ENCODE measurements around the gene FAM135A. TPM values are rescaled to one million over a fixed set of nuclear protein-coding genes. Genes with fewer than 3 reads are reported as not detected.
"Not testable (repeated sequence)": the region's sequence is repeated elsewhere in the genome, so short reads cannot be mapped to it uniquely, and the experiment has no call there.

FAM135A gene
- total RNA-seq, 2 donors from 2014 or later: 28.0 to 40.3 TPM

GRCh38 chr6:70470016-70470415 lies 56.7 kb downstream of the FAM135A start:
- Histone ChIP-seq H3K36me3 (peaks cover 10% of the 10 kb centered on the region), H3K9me3 (no peaks in the 10 kb centered on the region), H3K27me3 (replicated peaks; ENCODE audit: insufficient read depth) (no peaks in the 10 kb centered on the region), H3K27ac (no peak overlapping the region), H3K4me1 (ENCODE audit: control insufficient read depth in 1 of 2, low read depth in 2 of 2) (no peaks in the 10 kb centered on the region), H3K4me3 (no peak overlapping the region)
- ATAC-seq (ENCODE audit: insufficient number of reproducible peaks, low FRiP score, low read depth): no peak
- DNase-seq (ENCODE audit: low spot score): no peak
- no peak for TF ChIP-seq CTCF (IDR thresholded peaks at IDR 0.05)

- not testable (repeated sequence) for H3K4me1 ChIP-seq (ENCODE audit: control insufficient read depth in 1 of 2, low read depth in 2 of 2); H3K4me3 ChIP-seq; H3K27me3 ChIP-seq (replicated peaks; ENCODE audit: insufficient read depth); H3K27ac ChIP-seq; ATAC-seq (ENCODE audit: insufficient number of reproducible peaks, low FRiP score, low read depth); H3K36me3 ChIP-seq; H3K9me3 ChIP-seq; DNase-seq (ENCODE audit: low spot score)
These were observed 57.2 kb downstream of the FAM135A start for GRCh38 chr6:70470510-70470909.

GRCh38 chr6:70474751-70475150 lies 61.4 kb downstream of the FAM135A start:
- Histone ChIP-seq H3K27me3 (replicated peaks; ENCODE audit: insufficient read depth) (no peaks in the 10 kb centered on the region), H3K4me1 (ENCODE audit: control insufficient read depth in 1 of 2, low read depth in 2 of 2) (no peaks in the 10 kb centered on the region), H3K9me3 (no peaks in the 10 kb centered on the region), H3K36me3 (peaks cover 20% of the 10 kb centered on the region), H3K4me3 (no peak overlapping the region), H3K27ac (no peak overlapping the region)
- no peak for TF ChIP-seq CTCF (IDR thresholded peaks at IDR 0.05)
- ATAC-seq (ENCODE audit: insufficient number of reproducible peaks, low FRiP score, low read depth) (no peak), DNase-seq (ENCODE audit: low spot score) (no peak)

- Histone ChIP-seq H3K27ac (no peak overlapping the region), H3K9me3 (no peaks in the 10 kb centered on the region), H3K27me3 (replicated peaks; ENCODE audit: insufficient read depth) (no peaks in the 10 kb centered on the region), H3K4me3 (no peak overlapping the region), H3K4me1 (ENCODE audit: control insufficient read depth in 1 of 2, low read depth in 2 of 2) (no peaks in the 10 kb centered on the region), H3K36me3 (peaks cover 22% of the 10 kb centered on the region)
- ATAC-seq (ENCODE audit: insufficient number of reproducible peaks, low FRiP score, low read depth) (no peak), DNase-seq (ENCODE audit: low spot score) (no peak)
- TF ChIP-seq CTCF (IDR thresholded peaks at IDR 0.05): no peak
These were observed 65.9 kb downstream of the FAM135A start for GRCh38 chr6:70479236-70479635.

- not testable (repeated sequence) for H3K27ac ChIP-seq; H3K4me1 ChIP-seq (ENCODE audit: control insufficient read depth in 1 of 2, low read depth in 2 of 2); H3K36me3 ChIP-seq; H3K4me3 ChIP-seq; ATAC-seq (ENCODE audit: insufficient number of reproducible peaks, low FRiP score, low read depth); H3K9me3 ChIP-seq; H3K27me3 ChIP-seq (replicated peaks; ENCODE audit: insufficient read depth); DNase-seq (ENCODE audit: low spot score)
These were observed 73.3 kb downstream of the FAM135A start for GRCh38 chr6:70486638-70487037.

- H3K27ac ChIP-seq: no peak overlapping the region
- H3K4me1 ChIP-seq (ENCODE audit: control insufficient read depth in 1 of 2, low read depth in 2 of 2): no peaks in the 10 kb centered on the region
- no peaks in the 10 kb centered on the region for H3K9me3 ChIP-seq
- H3K4me3 ChIP-seq: no peak overlapping the region
- DNase-seq (ENCODE audit: low spot score) (no peak), ATAC-seq (ENCODE audit: insufficient number of reproducible peaks, low FRiP score, low read depth) (no peak)
- H3K27me3 ChIP-seq (replicated peaks; ENCODE audit: insufficient read depth): no peaks in the 10 kb centered on the region
- H3K36me3 ChIP-seq: no peaks in the 10 kb centered on the region
- TF ChIP-seq CTCF (IDR thresholded peaks at IDR 0.05): no peak
These were observed 76.1 kb downstream of the FAM135A start for GRCh38 chr6:70489364-70489763.
